HCT116 (cell line): ENCODE results near the gene FAM13A. TPM values are rescaled to one million over a fixed set of nuclear protein-coding genes. Genes with fewer than 3 reads are reported as not detected.

ENCODE experiments used
- ATAC-seq: fragments of 200-7000 bp; cut with Tn5 transposase; 2 replicates; pipeline ENCODE4 v1.9.1; 2020; ENCODE audit warnings: mild to moderate bottlenecking, moderate library complexity
- BruUV-seq: library from RNA; stranded (reverse); fragments of 400-500 nt; replicated peaks from 2 replicates; lab custom pipeline; 2021; lab: Mats Ljungman, UMichigan
- CTCF ChIA-PET: fragments of 300-600 bp; sonication (Branson Sonifier 250); formaldehyde crosslinking; loops from one replicate; lab custom pipeline; 2021; ENCODE audit warnings: antibody characterized with exemption; lab: Charles Lee
- POLR2A ChIA-PET: fragments of 300-600, 350-600 bp; sonication (Branson Sonifier 250); formaldehyde crosslinking; loops from one replicate; lab custom pipeline; 2021; ENCODE audit warnings: antibody characterized with exemption; lab: Charles Lee
- RAD21 ChIA-PET, 2 experiments: fragments of 300-600 bp; sonication (Branson Sonifier 250); formaldehyde crosslinking; loops; one replicate each; lab custom pipeline; 2023; ENCODE audit warnings: low total read pairs in 2 of 2; ENCODE audit not compliant: uncharacterized antibody in 2 of 2, unreplicated experiment in 2 of 2, low non-redundant PET in 1 of 2; lab: Charles Lee
- DNase-seq: peaks from one replicate; pipeline ENCODE4 v3.0.0-alpha.2; 2010; ENCODE audit warnings: low read depth, low spot score
- H2AFZ ChIP-seq: fragments of 200-600 bp; shearing (Covaris generic), sonication (generic); 2 replicates; pipeline ENCODE4 v1.6.1; 2017; ENCODE audit warnings: low read depth, mixed run types, mixed read lengths, antibody characterized with exemption, low read length; ENCODE audit not compliant: poor library complexity, severe bottlenecking
- H3K27ac ChIP-seq: 2 replicates; pipeline ENCODE4 v1.5.1; 2012; ENCODE audit warnings: low read depth, low read length
- H3K27me3 ChIP-seq: fragments of 200-600 bp; sonication (generic); 2 replicates; pipeline ENCODE4 v1.6.1; 2016; ENCODE audit warnings: mixed run types, low read length, mixed read lengths; ENCODE audit not compliant: insufficient read depth
- H3K36me3 ChIP-seq, 2 experiments: fragments of 200-500 bp in 1 of 2; fragments of 200-600 bp in 1 of 2; sonication (Bioruptor generic) in 1 of 2; sonication (generic) in 1 of 2; 2 replicates each; pipeline versions ENCODE4 v1.5.1 to v1.6.1; 2014 to 2016; ENCODE audit warnings: low read length in 2 of 2, inconsistent platforms in 1 of 2, mixed read lengths in 1 of 2, mixed run types in 1 of 2; ENCODE audit not compliant: insufficient read depth in 2 of 2, control insufficient read depth in 1 of 2
- H3K4me1 ChIP-seq, 2 experiments: fragments of 200-600 bp in 1 of 2; sonication (generic) in 1 of 2; 2 replicates each; pipeline versions ENCODE4 v1.5.1 to v1.6.1; 2012 to 2017; ENCODE audit warnings: low read length in 2 of 2, inconsistent platforms in 1 of 2, mild to moderate bottlenecking in 1 of 2, mixed read lengths in 1 of 2, mixed run types in 1 of 2, moderate library complexity in 1 of 2; ENCODE audit not compliant: insufficient read depth in 2 of 2, control insufficient read depth in 1 of 2
- H3K4me2 ChIP-seq: fragments of 200-600 bp; sonication (generic); 2 replicates; pipeline ENCODE4 v1.6.1; 2017; ENCODE audit warnings: mixed run types, low read length, mixed read lengths
- H3K4me3 ChIP-seq, 2 experiments: fragments of 200-600 bp in 1 of 2; sonication (generic) in 1 of 2; replicated peaks in 1 of 2; 2 replicates each; pipeline ENCODE4 v1.5.1; 2011 to 2016; ENCODE audit warnings: low read length in 2 of 2, control low read depth in 1 of 2, low read depth in 1 of 2, mild to moderate bottlenecking in 1 of 2, mixed read lengths in 1 of 2, mixed run types in 1 of 2
- H3K79me2 ChIP-seq: fragments of 200-600 bp; sonication (generic); 2 replicates; pipeline ENCODE4 v1.6.1; 2017; ENCODE audit warnings: mild to moderate bottlenecking, mixed run types, low read length, moderate library complexity, mixed read lengths; ENCODE audit not compliant: insufficient read depth
- H3K9ac ChIP-seq: fragments of 200-600 bp; sonication (generic); 2 replicates; pipeline ENCODE4 v1.6.1; 2016; ENCODE audit warnings: low read length, mixed read lengths
- H3K9me2 ChIP-seq: fragments of 200-600 bp; sonication (generic), shearing (Covaris generic); 2 replicates; pipeline ENCODE4 v1.6.1; 2017; ENCODE audit warnings: mixed run types, mild to moderate bottlenecking, moderate library complexity; ENCODE audit not compliant: insufficient read depth
- H3K9me3 ChIP-seq, 2 experiments: fragments of 200-500 bp in 1 of 2; fragments of 200-600 bp in 1 of 2; sonication (Bioruptor generic) in 1 of 2; sonication (generic) in 1 of 2; 2 replicates each; pipeline ENCODE4 v1.6.1; 2014 to 2017; ENCODE audit warnings: low read length in 2 of 2, mixed read lengths in 2 of 2, inconsistent platforms in 1 of 2, low read depth in 1 of 2, mild to moderate bottlenecking in 1 of 2, mixed run types in 1 of 2, moderate library complexity in 1 of 2; ENCODE audit not compliant: control insufficient read depth in 1 of 2, insufficient read depth in 1 of 2
- H4K20me1 ChIP-seq: fragments of 200-600 bp; sonication (generic), shearing (Covaris generic); 2 replicates; pipeline ENCODE4 v1.6.1; 2017; ENCODE audit warnings: mixed run types, mild to moderate bottlenecking, moderate library complexity; ENCODE audit not compliant: insufficient read depth
- ELF1 ChIP-seq: IDR thresholded peaks from 2 replicates; pipeline ENCODE4 v1.6.1; 2012; ENCODE audit warnings: low read depth, borderline replicate concordance
- SIN3A ChIP-seq: IDR thresholded peaks from 2 replicates; pipeline ENCODE4 v1.6.1; 2012; ENCODE audit warnings: low read depth
- YY1 ChIP-seq: IDR thresholded peaks from 2 replicates; pipeline ENCODE4 v1.6.1; 2011; ENCODE audit warnings: low read length, low read depth, moderate library complexity, mild to moderate bottlenecking; ENCODE audit not compliant: insufficient replicate concordance; ENCODE audit errors: extremely low read depth
- intact Hi-C: fragments of 100-400 bp; cut with micrococcal nuclease; formaldehyde crosslinking; loops from 2 replicates; pipeline ENCODE4 v1.10.0; 2022
- total RNA-seq: library from RNA; stranded (reverse); gene quantifications from one replicate; pipeline ENCODE4 v1.2.1, GENCODE V29; 2021; ENCODE audit not compliant: unreplicated experiment
- TF ChIP-seq, protein P1 (sequence below): IDR thresholded peaks from 2 replicates; pipeline ENCODE4 v1.6.1; 2011; ENCODE audit warnings: mild to moderate bottlenecking, low read length, moderate library complexity; ENCODE audit not compliant: insufficient replicate concordance; ENCODE audit errors: extremely low read depth
- TF ChIP-seq, protein P2 (sequence below): IDR thresholded peaks from 2 replicates; pipeline ENCODE4 v1.6.1; 2012

The FAM13A gene
- total RNA-seq, 1 experiment from 2014 or later: 17.2 TPM

GRCh38 chr4:88732714-88733368, 324.1 kb downstream of the FAM13A start (continued):
- TF ChIP-seq, protein P1, sequence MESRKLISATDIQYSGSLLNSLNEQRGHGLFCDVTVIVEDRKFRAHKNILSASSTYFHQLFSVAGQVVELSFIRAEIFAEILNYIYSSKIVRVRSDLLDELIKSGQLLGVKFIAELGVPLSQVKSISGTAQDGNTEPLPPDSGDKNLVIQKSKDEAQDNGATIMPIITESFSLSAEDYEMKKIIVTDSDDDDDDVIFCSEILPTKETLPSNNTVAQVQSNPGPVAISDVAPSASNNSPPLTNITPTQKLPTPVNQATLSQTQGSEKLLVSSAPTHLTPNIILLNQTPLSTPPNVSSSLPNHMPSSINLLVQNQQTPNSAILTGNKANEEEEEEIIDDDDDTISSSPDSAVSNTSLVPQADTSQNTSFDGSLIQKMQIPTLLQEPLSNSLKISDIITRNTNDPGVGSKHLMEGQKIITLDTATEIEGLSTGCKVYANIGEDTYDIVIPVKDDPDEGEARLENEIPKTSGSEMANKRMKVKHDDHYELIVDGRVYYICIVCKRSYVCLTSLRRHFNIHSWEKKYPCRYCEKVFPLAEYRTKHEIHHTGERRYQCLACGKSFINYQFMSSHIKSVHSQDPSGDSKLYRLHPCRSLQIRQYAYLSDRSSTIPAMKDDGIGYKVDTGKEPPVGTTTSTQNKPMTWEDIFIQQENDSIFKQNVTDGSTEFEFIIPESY: no peak
- TF ChIP-seq ELF1 (no peak), YY1 (no peak), SIN3A (no peak)
- TF ChIP-seq, protein P2, sequence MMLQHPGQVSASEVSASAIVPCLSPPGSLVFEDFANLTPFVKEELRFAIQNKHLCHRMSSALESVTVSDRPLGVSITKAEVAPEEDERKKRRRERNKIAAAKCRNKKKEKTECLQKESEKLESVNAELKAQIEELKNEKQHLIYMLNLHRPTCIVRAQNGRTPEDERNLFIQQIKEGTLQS: no peak

DNA sequence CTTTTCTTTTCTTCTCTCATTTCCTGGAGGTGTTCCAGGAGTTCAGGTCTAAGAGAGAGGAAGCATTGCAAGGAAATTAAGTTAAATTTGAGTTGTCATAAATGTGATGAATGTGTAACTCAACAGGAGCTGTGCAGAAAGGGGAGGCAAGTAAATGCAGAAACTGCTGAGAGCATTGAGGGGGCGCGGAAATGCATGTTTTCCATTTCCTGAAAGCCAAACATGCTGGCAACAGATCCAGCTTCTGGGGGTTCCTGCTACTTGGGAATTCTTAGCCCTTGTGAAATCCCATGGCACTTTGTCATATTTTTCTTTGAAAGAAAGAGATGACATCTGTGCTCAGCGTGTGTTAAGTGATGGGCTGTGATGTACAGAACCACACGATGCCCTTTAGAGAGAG, 325.6 kb downstream of the FAM13A start:
- no TSS peak for BruUV-seq
- Histone ChIP-seq H3K36me3 (peaks cover 0 to 10% of the 10 kb centered on the region in 2 experiments; a peak in 1 of 4 replicates), H3K27me3 (no peaks in the 10 kb centered on the region), H3K4me1 (no peaks in the 10 kb centered on the region), H3K4me3 (no peak overlapping the region), H3K4me2 (no peak overlapping the region), H3K9me3 (no peaks in the 10 kb centered on the region), H4K20me1 (no peaks in the 10 kb centered on the region), H3K27ac (no peak overlapping the region), H3K79me2 (no peaks in the 10 kb centered on the region), H2AFZ (no peak overlapping the region), H3K9ac (no peak overlapping the region), H3K9me2 (no peaks in the 10 kb centered on the region)
- CTCF ChIA-PET: no interaction called here
- no peak for DNase-seq
- TF ChIP-seq SIN3A: no peak
- POLR2A ChIA-PET: no interaction called here
- intact Hi-C loops: no loop called here
- RAD21 ChIA-PET: no interaction called here
- no peak for ATAC-seq
